ENCODE results near the gene HAAO.

- no peak for TF ChIP-seq POLR2A (IDR thresholded peaks at IDR 0.05)
- no peak for TF ChIP-seq CTCF (IDR thresholded peaks at IDR 0.05)
Measured at GRCh38 chr2:42754021-42754775, 38.2 kb downstream of the HAAO start.
